Measurements from ENCODE around the gene ATP6V0A4.

- TF ChIP-seq POLR2AphosphoS5 (IDR thresholded peaks at IDR 0.05; ENCODE audit: insufficient read depth in 1 of 2, low read depth in 1 of 2): no peak
- TF ChIP-seq CTCF (IDR thresholded peaks at IDR 0.05): no peak
- no peak for TF ChIP-seq POLR2A (IDR thresholded peaks at IDR 0.05)
These were observed 40.2 kb upstream of the ATP6V0A4 start for GRCh38 chr7:138838166-138838565.
